SK-MEL-5 (cell line): ENCODE data around the gene ENKD1. TPM values are rescaled to one million over a fixed set of nuclear protein-coding genes. Genes with fewer than 3 reads are reported as not detected.

Experiments
- DNase-seq: peaks from one replicate; pipeline ENCODE4 v3.0.0-alpha.2; 2016; ENCODE audit warnings: low read depth, low spot score
- in situ Hi-C: cut with HindIII; loops from 2 replicates; pipeline ENCODE4 v1.10.0; 2016; ENCODE audit warnings: low sequenced_read_pairs, high pct_unique_total_duplicates, low pct_unique_long_range_greater_than_20kb
- total RNA-seq: library from RNA; depleted of rRNA; stranded (reverse); fragments of >200 nt; shearing (Covaris generic); gene quantifications from 2 replicates; pipeline ENCODE4 v1.2.3, GENCODE V29; 2014

The ENKD1 gene
- total RNA-seq, 1 experiment from 2014 or later, result 9.1 TPM

DNA sequence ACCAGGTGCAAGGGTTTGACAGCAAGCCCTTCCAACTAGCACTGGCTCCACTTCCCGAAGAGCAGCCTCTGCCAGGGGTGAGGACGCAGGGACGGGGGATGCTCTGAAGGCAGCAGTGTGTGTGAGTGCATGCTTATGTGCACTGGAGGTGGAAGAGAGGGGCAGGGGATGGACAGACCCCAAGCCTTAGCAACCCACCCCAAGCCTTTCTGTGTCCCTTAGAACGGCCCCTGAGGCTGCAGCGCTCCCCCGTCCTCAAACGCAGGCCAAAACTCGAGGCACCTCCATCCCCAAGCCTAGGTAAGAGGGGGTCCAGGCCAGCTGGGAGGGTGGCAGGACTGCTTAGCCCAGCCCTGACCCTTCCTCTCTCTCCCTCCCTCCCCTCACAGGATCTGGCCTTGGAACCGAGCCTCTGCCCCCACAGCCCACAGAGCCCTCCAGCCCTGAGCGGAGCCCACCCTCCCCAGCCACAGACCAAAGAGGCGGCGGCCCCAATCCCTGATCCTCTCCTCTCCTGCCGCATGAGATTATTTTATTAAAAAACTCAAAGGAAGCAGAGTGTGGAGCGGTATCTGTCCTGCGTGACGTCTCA, 9.4 kb downstream of the ENKD1 start:
- in situ Hi-C loops, result no loop called here
- no peak for DNase-seq

DNA sequence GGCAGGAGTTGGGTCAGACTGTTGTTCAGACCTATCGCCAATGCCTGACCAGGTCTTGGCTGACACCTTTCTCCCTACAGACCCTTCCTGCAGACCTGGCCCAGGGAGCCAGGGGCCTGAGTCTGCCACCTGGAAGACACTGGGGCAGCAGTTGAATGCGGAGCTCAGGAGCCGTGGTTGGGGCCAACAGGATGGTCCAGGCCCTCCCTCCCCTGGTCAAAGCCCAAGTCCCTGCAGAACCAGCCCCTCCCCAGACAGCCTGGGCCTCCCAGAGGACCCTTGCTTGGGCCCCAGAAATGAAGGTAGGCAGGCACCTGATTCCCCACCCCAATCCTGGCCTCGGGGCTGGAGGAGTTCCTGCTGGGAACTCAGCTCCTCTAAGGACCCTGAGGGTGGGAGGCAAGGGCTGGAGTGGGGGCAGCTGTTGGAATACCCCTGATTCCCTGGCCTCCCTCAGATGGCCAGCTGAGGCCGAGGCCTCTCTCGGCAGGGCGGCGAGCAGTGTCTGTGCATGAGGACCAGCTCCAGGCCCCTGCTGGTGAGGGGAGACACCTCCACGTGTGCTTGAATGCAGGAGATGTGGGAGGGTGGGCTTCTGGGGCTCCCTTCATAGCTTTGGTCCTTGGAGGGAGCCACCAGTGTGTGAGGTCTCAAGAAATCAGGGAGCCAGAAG, 10.1 kb downstream of the ENKD1 start:
- in situ Hi-C loops, result no loop called here
- no peak for DNase-seq

DNA sequence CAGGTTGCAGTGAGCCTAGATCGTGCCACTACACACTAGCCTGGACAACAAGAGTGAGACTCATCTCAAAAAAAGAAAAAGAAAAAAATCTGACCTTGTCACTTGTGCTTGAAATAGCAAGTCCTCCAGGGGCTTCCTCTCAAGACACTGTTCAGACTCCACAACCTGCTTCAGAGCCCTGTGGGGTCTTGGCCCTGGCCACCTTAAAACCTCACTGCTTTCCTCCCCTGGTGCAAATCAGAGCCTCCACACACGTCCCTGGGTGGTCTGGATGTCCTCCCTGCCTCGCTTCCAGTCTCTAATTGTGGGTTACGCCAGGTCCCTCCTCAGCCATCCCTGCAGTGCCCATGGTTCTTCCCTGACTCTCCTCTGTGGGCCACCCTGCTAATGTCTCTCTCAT, 11.2 kb downstream of the ENKD1 start:
- in situ Hi-C loops, result no loop called here
- no peak for DNase-seq

DNA sequence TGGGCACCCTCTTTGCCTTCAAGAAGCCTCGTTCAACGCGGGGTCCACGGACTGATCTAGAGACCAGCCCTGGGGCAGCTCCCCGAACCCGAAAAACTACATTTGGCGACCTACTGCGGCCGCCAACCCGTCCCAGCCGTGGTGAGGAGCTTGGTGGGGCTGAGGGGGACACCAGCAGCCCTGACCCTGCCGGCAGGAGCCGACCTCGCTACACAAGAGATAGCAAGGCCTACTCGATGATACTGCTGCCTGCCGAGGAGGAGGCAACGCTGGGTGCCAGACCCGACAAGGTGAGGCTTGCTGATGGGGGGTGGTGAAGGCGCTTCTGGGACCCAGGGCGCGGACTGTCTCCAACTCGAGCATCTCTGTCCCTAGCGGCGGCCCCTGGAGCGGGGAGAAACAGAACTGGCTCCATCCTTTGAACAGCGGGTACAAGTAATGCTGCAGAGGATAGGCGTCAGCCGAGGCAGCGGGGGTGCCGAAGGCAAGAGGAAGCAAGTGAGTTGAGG, 12.1 kb downstream of the ENKD1 start:
- in situ Hi-C loops, result no loop called here
- DNase-seq, result no peak

DNA sequence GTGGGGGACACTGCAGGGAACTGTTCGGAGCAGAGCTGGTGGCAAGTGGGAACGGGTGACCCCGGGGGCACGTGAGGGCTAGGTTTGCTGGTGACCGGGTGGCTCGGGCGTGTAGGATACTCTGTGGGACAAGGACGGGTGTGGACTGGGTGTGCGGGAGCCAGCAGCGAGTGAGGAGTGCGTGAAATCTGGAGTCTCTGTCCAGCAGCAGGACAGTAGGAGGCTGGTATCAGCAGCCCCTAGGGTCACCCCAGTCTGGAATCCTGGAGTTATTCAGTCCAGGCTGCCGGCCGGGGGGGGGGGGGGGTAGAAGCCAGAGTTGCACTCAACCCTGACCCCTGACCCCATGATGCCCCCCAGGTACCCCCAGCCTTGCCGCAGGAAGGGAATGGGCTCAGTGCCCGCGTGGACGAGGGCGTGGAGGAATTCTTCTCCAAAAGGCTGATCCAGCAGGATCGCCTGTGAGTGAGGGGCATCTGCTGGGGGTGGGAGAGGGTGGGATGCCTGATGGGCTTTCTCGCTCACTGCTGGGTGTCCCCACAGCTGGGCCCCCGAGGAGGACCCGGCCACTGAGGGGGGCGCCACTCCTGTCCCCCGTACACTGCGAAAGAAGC, 12.7 kb downstream of the ENKD1 start:
- no peak for DNase-seq
- in situ Hi-C loops, result no loop called here

DNA sequence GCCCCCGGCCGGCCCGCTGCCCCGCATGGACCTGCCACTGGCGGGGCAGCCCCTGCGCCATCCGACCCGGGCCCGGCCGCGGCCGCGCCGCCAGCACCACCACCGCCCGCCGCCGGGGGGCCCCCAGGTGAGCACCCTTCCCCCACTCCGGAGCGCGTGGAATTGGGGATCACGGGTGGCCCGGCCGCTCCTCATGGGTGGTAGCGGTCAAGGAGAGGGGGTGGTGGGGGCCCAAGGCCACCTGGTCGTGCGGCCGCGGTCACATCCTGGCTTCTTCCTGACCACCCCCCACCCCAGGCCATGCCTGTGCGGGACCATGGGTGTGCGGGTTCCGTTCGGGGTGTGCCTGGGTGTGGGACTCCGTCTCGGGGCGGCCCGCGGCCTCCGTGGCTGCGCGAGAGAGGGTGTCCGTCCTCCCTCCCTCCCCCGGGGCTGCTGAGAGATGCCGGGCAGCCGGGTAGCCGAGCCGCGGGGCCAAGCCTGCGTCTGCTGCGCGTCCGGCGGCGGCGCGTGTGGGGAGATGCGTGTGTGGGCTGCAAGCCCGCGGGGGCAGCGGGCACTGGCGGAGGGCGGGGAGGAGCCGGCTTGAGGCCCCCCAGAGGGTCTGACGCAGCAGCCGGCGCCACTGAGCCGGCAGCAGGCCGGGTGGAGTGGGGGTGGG, 13.3 kb downstream of the ENKD1 start:
- DNase-seq, result no peak
- in situ Hi-C loops, result no loop called here

DNA sequence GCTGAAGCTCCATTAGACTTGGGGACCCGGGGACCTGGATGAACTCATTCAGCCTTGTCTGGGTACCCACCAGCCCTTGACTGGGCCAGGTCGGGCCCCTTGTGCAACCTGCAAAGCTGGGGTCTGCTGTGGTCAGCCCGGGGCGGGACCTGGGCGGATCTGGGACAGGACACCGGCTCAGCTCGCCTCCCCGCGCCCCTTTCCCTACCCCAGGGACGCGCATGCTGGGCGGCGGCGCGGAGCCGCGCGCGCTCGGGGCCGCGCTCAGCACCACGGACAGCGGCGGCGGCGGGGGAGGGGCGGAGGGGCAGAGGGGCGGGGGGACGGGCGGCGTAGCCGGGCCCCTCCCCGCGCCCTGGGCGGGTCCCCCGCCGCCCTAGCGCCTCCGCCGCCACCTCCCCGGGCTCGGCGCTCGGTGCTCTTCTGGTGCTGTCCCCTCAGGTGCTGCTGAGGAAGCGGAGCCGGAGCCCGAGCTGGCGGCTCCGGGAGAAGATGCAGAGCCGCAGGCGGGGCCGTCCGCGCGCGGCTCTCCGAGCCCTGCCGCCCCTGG, 13.9 kb downstream of the ENKD1 start:
- DNase-seq, result no peak
- in situ Hi-C loops, result no loop called here

DNA sequence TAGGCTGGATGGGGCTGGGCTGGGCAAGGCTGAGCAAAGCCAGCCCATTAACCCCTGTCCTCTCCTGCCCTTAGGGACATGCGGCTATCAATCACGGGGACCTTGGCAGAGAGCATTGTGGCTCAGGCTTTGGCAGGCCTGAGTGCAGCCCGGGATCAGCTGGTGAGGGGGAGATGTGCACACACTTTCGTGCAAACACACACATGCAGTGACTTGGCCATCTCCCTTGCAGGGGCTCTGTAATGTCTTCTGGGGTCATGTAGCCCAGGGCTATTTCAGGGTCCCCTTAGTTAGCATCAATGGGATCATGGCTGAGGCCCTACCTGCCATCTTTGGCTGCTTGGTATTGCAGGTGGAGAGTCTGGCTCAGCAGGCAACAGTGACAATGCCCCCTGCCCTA, 14.7 kb downstream of the ENKD1 start:
- no peak for DNase-seq
- in situ Hi-C loops, result no loop called here

DNA sequence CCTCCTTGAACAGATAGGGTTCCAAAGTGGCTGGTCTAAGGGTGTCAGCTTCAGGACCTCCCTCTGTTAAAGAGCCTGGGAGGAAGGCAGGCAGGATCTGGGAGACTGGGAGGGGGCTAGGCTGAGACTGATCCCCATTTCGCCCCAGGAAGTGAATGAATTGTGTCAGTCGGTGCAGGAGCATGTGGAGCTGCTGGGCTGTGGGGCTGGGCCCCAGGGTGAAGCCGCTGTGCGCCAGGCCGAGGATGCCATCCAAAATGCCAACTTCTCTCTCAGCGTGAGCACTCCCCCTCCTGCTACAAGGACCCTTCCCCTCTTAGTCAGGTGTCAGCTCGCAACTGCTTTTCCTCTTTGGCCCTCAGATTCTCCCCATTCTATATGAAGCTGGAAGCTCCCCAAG, 15.5 kb downstream of the ENKD1 start:
- no peak for DNase-seq
- in situ Hi-C loops, result no loop called here

DNA sequence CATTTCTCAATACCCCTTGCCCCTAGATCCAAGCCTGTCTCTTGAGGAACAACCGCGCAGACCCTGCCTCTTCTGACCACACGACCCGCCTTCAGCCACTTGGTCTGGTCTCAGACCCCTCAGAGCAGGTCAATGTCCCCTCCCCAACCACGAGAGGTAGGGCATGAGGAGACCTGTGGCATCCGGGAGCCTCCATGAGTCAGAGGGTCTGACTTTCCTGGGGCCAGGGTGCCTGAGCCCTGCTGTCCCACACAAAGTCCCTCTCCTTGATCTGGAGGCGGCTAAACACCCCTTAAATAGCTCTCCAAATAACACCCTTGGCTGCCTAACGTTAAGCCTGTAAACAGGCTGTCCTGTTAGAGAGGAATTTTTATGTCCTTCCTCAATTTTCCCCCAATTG, 16.5 kb downstream of the ENKD1 start:
- in situ Hi-C loops, result no loop called here
- no peak for DNase-seq

DNA sequence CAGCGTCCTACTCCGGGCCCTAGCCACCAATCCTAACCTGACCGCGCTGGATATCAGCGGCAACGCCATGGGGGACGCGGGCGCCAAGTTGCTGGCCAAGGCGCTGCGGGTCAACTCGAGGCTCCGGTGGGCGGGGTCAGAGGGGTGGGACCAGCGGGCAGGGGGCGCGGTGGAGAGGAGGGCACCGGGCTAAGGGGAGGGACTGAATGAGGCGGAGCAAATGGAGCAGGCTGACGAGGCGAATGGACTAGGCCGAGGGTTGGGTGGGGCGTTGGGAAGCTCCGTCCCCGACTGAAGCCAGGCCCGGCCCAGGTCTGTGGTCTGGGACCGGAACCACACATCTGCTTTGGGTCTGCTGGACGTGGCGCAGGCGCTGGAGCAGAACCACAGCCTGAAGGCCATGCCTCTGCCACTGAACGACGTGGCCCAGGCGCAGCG, 17.0 kb downstream of the ENKD1 start:
- DNase-seq, result peak; percentile 50
- in situ Hi-C loops, result no loop called here

DNA sequence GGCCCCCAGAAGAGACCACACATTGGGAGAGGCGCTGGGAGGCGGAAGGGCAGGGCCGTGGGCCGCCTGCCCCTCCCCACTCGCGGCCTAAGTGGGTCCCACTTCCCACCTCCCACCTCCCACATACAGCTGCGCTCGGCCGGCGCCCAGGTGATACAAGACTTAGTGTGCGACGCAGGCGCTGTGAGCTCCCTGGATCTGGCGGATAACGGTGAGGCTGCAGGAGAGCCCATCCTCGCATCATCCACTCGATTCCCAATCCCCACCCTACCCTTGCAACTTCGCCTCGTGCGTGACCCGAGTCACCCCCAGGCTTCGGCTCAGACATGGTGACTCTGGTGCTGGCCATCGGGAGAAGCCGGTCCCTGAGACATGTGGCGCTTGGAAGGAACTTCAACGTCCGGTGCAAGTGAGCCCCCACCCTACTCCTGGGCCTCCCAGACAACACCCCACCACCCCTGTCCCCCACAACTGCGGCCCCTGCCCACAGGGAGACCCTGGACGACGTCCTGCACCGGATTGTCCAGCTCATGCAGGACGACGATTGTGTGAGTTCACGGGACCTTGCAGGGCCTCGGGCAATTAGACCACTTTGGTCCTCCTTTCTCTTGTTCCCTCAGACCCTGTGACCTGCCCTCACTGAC, 17.7 kb downstream of the ENKD1 start:
- in situ Hi-C loops, result no loop called here
- no peak for DNase-seq

DNA sequence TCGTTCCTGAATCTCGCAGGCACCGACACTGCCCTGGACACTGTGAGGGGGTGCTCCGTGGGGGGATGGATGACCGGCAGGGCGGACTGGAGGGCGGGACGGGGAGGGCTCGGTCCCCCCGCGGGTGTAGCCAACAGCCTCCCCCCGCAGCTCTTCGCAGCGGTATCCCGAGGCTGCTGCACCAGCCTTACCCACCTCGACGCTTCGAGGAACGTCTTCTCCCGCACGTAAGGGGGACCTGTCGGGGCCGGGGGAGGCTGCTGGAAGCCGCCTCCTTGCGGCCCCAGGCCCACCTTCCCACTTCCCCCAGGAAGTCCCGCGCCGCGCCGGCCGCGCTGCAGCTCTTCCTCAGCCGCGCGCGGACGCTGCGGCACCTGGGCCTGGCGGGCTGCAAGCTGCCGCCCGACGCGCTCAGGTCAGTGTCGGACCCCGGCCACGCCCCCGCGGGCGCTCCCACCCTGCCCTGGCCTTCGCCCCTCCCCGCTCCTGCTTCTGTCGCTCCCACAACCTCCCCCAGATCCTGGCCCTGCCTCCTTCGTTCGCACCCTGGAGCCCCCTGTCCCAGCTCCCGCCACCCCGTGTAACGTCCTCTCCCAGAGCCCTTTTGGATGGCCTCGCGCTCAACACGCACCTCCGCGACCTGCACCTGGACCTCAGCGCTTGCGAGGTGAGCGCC, 18.3 kb downstream of the ENKD1 start:
- in situ Hi-C loops, result no loop called here
- no peak for DNase-seq

DNA sequence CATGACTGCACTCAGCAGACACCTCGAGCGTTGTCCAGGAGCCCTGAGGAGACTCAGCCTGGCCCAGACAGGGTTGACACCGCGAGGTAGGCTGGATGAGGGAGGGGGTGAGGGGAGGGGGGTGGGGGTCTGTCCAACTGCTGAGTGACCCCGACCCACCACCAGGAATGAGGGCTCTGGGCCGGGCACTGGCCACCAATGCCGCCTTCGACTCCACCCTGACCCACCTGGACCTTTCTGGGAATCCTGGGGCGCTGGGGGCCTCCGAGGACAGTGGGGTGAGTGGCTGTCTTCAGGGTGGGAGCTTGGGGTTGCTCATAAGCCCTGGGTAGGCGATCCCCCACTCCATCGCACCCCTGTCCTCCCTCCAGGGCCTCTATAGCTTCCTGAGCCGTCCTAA, 18.9 kb downstream of the ENKD1 start:
- no peak for DNase-seq
- in situ Hi-C loops, result no loop called here

DNA sequence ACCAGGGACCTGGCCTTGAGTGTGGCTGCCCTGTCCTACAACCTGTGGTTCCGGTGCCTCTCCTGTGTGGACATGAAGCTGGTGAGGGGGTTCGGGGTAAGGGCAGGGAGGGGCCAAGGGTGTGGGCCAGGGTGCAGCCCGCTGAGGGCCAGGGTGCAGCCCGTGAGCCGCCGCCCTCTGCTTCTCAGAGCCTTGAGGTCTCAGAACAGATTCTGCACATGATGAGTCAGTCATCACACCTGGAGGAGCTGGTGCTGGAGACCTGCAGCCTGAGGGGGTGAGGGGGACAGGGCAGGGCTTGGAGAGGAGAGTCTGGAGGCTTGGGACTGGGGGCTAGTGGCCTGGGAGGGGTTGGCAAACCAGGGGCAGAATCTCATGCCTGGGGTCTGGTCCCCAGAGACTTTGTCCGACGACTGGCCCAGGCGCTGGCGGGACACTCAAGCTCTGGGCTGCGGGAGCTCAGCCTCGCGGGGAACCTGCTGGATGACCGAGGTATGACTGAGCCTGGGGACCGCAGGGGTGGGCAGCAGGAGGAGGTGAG, 19.4 kb downstream of the ENKD1 start:
- no peak for DNase-seq
- in situ Hi-C loops, result no loop called here

DNA sequence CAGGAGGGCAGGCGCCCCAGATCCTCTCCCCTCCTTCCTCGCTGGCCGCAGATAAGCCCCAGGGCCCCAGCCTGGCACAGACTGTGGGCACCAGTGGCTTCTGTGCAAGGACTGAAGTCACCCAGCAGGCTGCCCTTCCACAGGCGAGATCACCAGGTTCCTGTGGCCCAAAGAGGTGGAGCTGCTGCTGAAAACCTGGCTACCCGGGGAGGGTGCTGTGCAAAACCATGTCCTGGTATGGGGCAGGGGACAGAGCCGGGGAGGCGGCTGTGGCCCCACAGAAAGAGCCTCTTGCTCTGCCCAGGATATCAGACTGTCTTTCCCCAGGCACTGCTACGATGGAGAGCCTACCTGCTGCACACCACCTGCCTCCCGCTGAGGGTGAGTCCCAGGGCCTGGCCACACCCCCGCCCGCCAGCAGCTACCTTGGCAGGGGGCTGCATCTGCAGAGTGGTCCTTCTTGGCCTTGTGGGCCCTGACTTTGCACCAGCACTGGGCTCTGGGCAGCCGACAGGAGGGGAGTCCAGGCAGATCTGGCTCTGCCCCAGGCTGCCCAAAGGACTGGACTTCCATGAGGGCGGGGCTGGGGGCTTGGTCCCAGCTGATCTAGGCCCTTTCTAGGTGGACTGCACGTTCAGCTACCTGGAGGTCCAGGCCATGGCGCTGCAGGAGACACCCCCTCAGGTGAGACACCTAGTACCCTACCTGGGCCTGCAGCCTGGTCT, 21.0 kb downstream of the ENKD1 start:
- in situ Hi-C loops, result no loop called here
- no peak for DNase-seq

DNA sequence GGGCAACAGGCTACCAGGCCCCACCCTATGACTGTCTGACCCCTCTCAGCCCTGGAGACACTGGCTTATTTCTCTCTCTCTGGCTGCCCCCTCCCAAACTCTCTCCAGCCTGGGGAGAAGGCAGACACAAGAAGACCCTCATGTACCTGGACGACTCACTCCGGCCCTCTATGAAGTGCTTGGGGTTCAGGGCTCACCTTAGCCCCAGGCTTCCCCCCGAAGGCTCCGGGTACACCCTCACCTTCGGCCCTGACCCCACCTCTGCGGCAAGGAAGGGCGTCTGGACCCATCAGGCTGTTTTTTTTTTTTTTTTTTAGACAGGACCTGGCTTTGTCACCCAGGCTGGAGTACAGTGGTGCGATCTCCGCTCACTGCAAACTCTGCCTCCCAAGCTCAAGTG, 22.5 kb downstream of the ENKD1 start:
- no peak for DNase-seq
- in situ Hi-C loops, result no loop called here
